H1 (cell line): Measurements from ENCODE around the gene ALDH3B1.

Source experiments
- ATF2 ChIP-seq: IDR thresholded peaks from 2 replicates; pipeline ENCODE4 v1.6.1; 2012; ENCODE audit warnings: low read length, inconsistent platforms
- BCL11A ChIP-seq, 2 experiments: IDR thresholded peaks; one replicate each; pipeline ENCODE4 v1.6.1; 2011; ENCODE audit warnings: low read depth in 2 of 2, low read length in 2 of 2, mild to moderate bottlenecking in 2 of 2
- CTCF ChIP-seq, 3 experiments: IDR thresholded peaks; 1 replicate in 2 of 3; 2 replicates in 1 of 3; pipeline versions ENCODE4 v1.5.1 to v1.6.1; 2011; ENCODE audit warnings: low read length in 3 of 3, mild to moderate bottlenecking in 3 of 3, inconsistent platforms in 2 of 3, low read depth in 1 of 3, moderate library complexity in 1 of 3; ENCODE audit not compliant: insufficient read depth in 1 of 3; ENCODE audit errors: control extremely low read depth in 1 of 3
- EZH2 ChIP-seq: fragments of 200-600 bp; sonication (generic); IDR thresholded peaks from 2 replicates; pipeline ENCODE4 v1.7.1; 2012; ENCODE audit warnings: low read depth, mild to moderate bottlenecking, moderate library complexity, low read length, inconsistent platforms; ENCODE audit not compliant: severe bottlenecking
- GABPA ChIP-seq: IDR thresholded peaks from 2 replicates; pipeline ENCODE4 v1.6.1; 2011; ENCODE audit warnings: mild to moderate bottlenecking, low read length, moderate library complexity, borderline replicate concordance; ENCODE audit not compliant: insufficient read depth
- JUN ChIP-seq: IDR thresholded peaks from 2 replicates; pipeline ENCODE4 v1.6.1; 2011; ENCODE audit warnings: low read depth, mild to moderate bottlenecking, improper control_type of control experiment, low read length
- POLR2A ChIP-seq, 2 experiments: IDR thresholded peaks; 1 replicate in 1 of 2; 2 replicates in 1 of 2; pipeline ENCODE4 v1.6.1; 2011; ENCODE audit warnings: low read depth in 2 of 2, low read length in 2 of 2, mild to moderate bottlenecking in 2 of 2; ENCODE audit errors: control extremely low read depth in 1 of 2
- POLR2AphosphoS5 ChIP-seq: IDR thresholded peaks from 2 replicates; pipeline ENCODE4 v1.6.1; 2011; ENCODE audit warnings: low read depth, low read length
- SP1 ChIP-seq: IDR thresholded peaks from 2 replicates; pipeline ENCODE4 v1.6.1; 2011; ENCODE audit warnings: low read depth, low read length
- SP4 ChIP-seq: IDR thresholded peaks from 2 replicates; pipeline ENCODE4 v1.6.1; 2012; ENCODE audit warnings: low read length, inconsistent platforms
- TAF7 ChIP-seq: optimal IDR thresholded peaks from 2 replicates; pipeline ENCODE3; 2011; ENCODE audit warnings: low read depth, mild to moderate bottlenecking, inconsistent platforms, low read length, moderate library complexity, borderline replicate concordance
- TF ChIP-seq, protein P1 (sequence below): IDR thresholded peaks from 2 replicates; pipeline ENCODE4 v1.6.1; 2012; ENCODE audit warnings: inconsistent platforms
- TF ChIP-seq, protein P2 (sequence below): IDR thresholded peaks from 2 replicates; pipeline ENCODE4 v1.6.1; 2011; ENCODE audit warnings: low read length, improper control_type of control experiment
- TF ChIP-seq, protein P3 (sequence below): IDR thresholded peaks from 2 replicates; pipeline ENCODE4 v1.6.1; 2011; ENCODE audit warnings: low read depth, mild to moderate bottlenecking, low read length; ENCODE audit not compliant: insufficient read depth

DNA sequence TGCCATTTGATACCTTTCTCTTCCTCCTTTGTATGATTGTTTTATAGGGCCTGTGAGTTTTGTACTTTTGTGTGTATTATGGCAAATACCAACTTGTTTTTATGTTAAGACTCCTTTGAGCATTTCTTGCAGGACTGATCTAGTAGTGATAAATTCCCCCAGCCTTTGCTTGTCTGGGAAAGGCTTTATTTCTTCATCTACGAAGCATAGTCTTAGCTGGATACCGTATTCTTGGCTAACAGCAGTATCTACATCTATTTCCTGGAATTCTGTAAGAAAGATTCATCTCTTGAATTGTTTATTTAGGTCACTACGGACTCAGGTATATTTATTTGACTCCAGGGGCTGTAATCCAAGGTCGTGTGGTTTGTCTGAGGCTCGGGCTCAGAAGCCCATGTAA lies 14.4 kb downstream of the ALDH3B1 start:
- TF ChIP-seq JUN (no peak), BCL11A (IDR thresholded peaks at IDR 0.05; ENCODE audit: low read depth in 2 of 2, low read length in 2 of 2) (no peak), CTCF (IDR thresholded peaks at IDR 0.05; ENCODE audit: control extremely low read depth in 1 of 3, insufficient read depth in 1 of 3, low read depth in 1 of 3, low read length in 3 of 3) (no peak), SP4 (no peak), POLR2A (IDR thresholded peaks at IDR 0.05; ENCODE audit: control extremely low read depth in 1 of 2, low read depth in 2 of 2, low read length in 2 of 2) (no peak), POLR2AphosphoS5 (no peak), ATF2 (no peak), EZH2 (no peak), TAF7 (no peak), SP1 (no peak), GABPA (no peak)
- TF ChIP-seq, protein P1, sequence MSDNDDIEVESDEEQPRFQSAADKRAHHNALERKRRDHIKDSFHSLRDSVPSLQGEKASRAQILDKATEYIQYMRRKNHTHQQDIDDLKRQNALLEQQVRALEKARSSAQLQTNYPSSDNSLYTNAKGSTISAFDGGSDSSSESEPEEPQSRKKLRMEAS: no peak
- TF ChIP-seq, protein P2, sequence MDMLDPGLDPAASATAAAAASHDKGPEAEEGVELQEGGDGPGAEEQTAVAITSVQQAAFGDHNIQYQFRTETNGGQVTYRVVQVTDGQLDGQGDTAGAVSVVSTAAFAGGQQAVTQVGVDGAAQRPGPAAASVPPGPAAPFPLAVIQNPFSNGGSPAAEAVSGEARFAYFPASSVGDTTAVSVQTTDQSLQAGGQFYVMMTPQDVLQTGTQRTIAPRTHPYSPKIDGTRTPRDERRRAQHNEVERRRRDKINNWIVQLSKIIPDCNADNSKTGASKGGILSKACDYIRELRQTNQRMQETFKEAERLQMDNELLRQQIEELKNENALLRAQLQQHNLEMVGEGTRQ: no peak
- TF ChIP-seq, protein P3, sequence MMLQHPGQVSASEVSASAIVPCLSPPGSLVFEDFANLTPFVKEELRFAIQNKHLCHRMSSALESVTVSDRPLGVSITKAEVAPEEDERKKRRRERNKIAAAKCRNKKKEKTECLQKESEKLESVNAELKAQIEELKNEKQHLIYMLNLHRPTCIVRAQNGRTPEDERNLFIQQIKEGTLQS: no peak
